ENCODE data around the gene PDZD4.

PDZD4 gene

GRCh38 chrX:153763989-153764755 is 66.2 kb downstream of the PDZD4 start, which contains the start of gene PLXNB3:
PLXNB3 (plus strand) TSS chrX:153764249; CDS start chrX:153765536, 1,287 bp downstream.
- TF ChIP-seq RAD21 (IDR thresholded peaks at IDR 0.05; ENCODE audit: low read depth) (peak; percentile 89), EGR1 (IDR thresholded peaks at IDR 0.05) (no peak)

- TF ChIP-seq ZBTB7A (IDR thresholded peaks at IDR 0.05; ENCODE audit: low read depth) = no peak
- TF ChIP-seq YY1 (IDR thresholded peaks at IDR 0.05; ENCODE audit: low read depth) = no peak
- TF ChIP-seq RAD21 (IDR thresholded peaks at IDR 0.05; ENCODE audit: low read depth) = no peak
- no peak for TF ChIP-seq FOXM1 (IDR thresholded peaks at IDR 0.05; ENCODE audit: borderline replicate concordance, low read depth)
- TF ChIP-seq USF1 (IDR thresholded peaks at IDR 0.05) = no peak
- TF ChIP-seq REST (IDR thresholded peaks at IDR 0.05; ENCODE audit: low read depth) = no peak
- TF ChIP-seq CEBPB (IDR thresholded peaks at IDR 0.05) = no peak
- TF ChIP-seq CREB1 (IDR thresholded peaks at IDR 0.05; ENCODE audit: low read depth) = no peak
- TF ChIP-seq NFIC (IDR thresholded peaks at IDR 0.05) = no peak
- TF ChIP-seq EP300 (IDR thresholded peaks at IDR 0.05; ENCODE audit: borderline replicate concordance) = no peak
- TF ChIP-seq EGR1 (IDR thresholded peaks at IDR 0.05) = no peak
- TF ChIP-seq MAX (IDR thresholded peaks at IDR 0.05) = no peak
- TF ChIP-seq TCF12 (IDR thresholded peaks at IDR 0.05; ENCODE audit: low read depth) = no peak
- TF ChIP-seq TAF1 (IDR thresholded peaks at IDR 0.05; ENCODE audit: low read depth) = no peak
Observed at GRCh38 chrX:153763298-153763932, 66.9 kb downstream of the PDZD4 start.

GRCh38 chrX:153762626-153763173 is 67.6 kb downstream of the PDZD4 start:
- TF ChIP-seq EGR1 (IDR thresholded peaks at IDR 0.05) (no peak), REST (IDR thresholded peaks at IDR 0.05; ENCODE audit: low read depth) (no peak), TCF12 (IDR thresholded peaks at IDR 0.05; ENCODE audit: low read depth) (no peak)

GRCh38 chrX:153761863-153762262 is 68.5 kb downstream of the PDZD4 start:
- no peak for TF ChIP-seq TCF12 (IDR thresholded peaks at IDR 0.05; ENCODE audit: low read depth)
- no peak for TF ChIP-seq CREB1 (IDR thresholded peaks at IDR 0.05; ENCODE audit: low read depth)
- TF ChIP-seq REST (IDR thresholded peaks at IDR 0.05; ENCODE audit: low read depth) = no peak
- no peak for TF ChIP-seq MAX (IDR thresholded peaks at IDR 0.05)
- no peak for TF ChIP-seq YY1 (IDR thresholded peaks at IDR 0.05; ENCODE audit: low read depth)
- TF ChIP-seq ZBTB7A (IDR thresholded peaks at IDR 0.05; ENCODE audit: low read depth) = no peak
- no peak for TF ChIP-seq EGR1 (IDR thresholded peaks at IDR 0.05)
- TF ChIP-seq CEBPB (IDR thresholded peaks at IDR 0.05) = no peak
- TF ChIP-seq TAF1 (IDR thresholded peaks at IDR 0.05; ENCODE audit: low read depth) = no peak
- no peak for TF ChIP-seq FOXM1 (IDR thresholded peaks at IDR 0.05; ENCODE audit: borderline replicate concordance, low read depth)
- no peak for TF ChIP-seq TEAD4 (IDR thresholded peaks at IDR 0.05)
- TF ChIP-seq USF1 (IDR thresholded peaks at IDR 0.05) = no peak
- no peak for TF ChIP-seq NFIC (IDR thresholded peaks at IDR 0.05)
- TF ChIP-seq RAD21 (IDR thresholded peaks at IDR 0.05; ENCODE audit: low read depth) = no peak
- TF ChIP-seq EP300 (IDR thresholded peaks at IDR 0.05; ENCODE audit: borderline replicate concordance) = no peak

Data from Ishikawa (cell line).